KMS-11 (cell line): Measurements from ENCODE around the gene PCSK2.

Experiments used
- H2AFZ ChIP-seq: fragments of 200-600 bp; sonication (generic); 2 replicates; pipeline ENCODE4 v1.6.1; 2016; ENCODE audit warnings: antibody characterized with exemption, mixed run types, low read depth
- H3K27ac ChIP-seq: fragments of 200-600 bp; sonication (generic); 2 replicates; pipeline ENCODE4 v1.6.1; 2016; ENCODE audit warnings: mild to moderate bottlenecking, mixed run types
- H3K27me3 ChIP-seq: fragments of 200-600 bp; sonication (generic); 2 replicates; pipeline ENCODE4 v1.6.1; 2017; ENCODE audit warnings: mild to moderate bottlenecking, low read depth, mixed run types, moderate library complexity; ENCODE audit not compliant: insufficient read depth
- H3K36me3 ChIP-seq: fragments of 200-600 bp; sonication (generic); 2 replicates; pipeline ENCODE4 v1.6.1; 2017; ENCODE audit warnings: mild to moderate bottlenecking, mixed run types; ENCODE audit not compliant: insufficient read depth
- H3K4me1 ChIP-seq: fragments of 200-600 bp; sonication (generic); 2 replicates; pipeline ENCODE4 v1.6.1; 2016; ENCODE audit warnings: mild to moderate bottlenecking, low read depth, mixed run types; ENCODE audit not compliant: poor library complexity, severe bottlenecking
- H3K4me2 ChIP-seq: fragments of 200-600 bp; sonication (generic); 2 replicates; pipeline ENCODE4 v1.7.0; 2016; ENCODE audit warnings: mild to moderate bottlenecking, mixed run types
- H3K4me3 ChIP-seq: fragments of 200-600 bp; sonication (generic); IDR thresholded peaks from 2 replicates; pipeline ENCODE4 v1.6.1; 2017; ENCODE audit warnings: low read depth, low read length, mixed read lengths; ENCODE audit not compliant: insufficient read depth
- H3K79me2 ChIP-seq: fragments of 200-600 bp; sonication (generic); 2 replicates; pipeline ENCODE4 v1.6.1; 2016; ENCODE audit warnings: low read depth, mixed run types; ENCODE audit not compliant: insufficient read depth
- H3K9ac ChIP-seq: fragments of 200-600 bp; sonication (generic); 2 replicates; pipeline ENCODE4 v1.6.1; 2016; ENCODE audit warnings: mild to moderate bottlenecking, mixed run types
- H4K20me1 ChIP-seq: fragments of 200-600 bp; sonication (generic); 2 replicates; pipeline ENCODE4 v1.6.1; 2016; ENCODE audit warnings: mild to moderate bottlenecking, mixed run types; ENCODE audit not compliant: insufficient read depth
- CTCF ChIP-seq: fragments of 200-600 bp; sonication (generic); conservative IDR thresholded peaks from 2 replicates; pipeline ENCODE4 v1.6.1; 2017; ENCODE audit warnings: low read depth, mild to moderate bottlenecking, antibody characterized with exemption, low read length, moderate library complexity, mixed read lengths

The PCSK2 gene

GRCh38 chr20:17491041-17491440 is 264.2 kb downstream of the PCSK2 start:
- Histone ChIP-seq H3K4me1 (no peaks in the 10 kb centered on the region), H3K27ac (no peak overlapping the region), H3K9ac (no peak overlapping the region), H3K36me3 (no peaks in the 10 kb centered on the region), H4K20me1 (no peaks in the 10 kb centered on the region), H2AFZ (no peak overlapping the region), H3K4me2 (no peak overlapping the region), H3K79me2 (no peaks in the 10 kb centered on the region), H3K4me3 (no peak overlapping the region), H3K27me3 (no peaks in the 10 kb centered on the region)
- TF ChIP-seq CTCF, result no peak

GRCh38 chr20:17491488-17491887 is 264.6 kb downstream of the PCSK2 start:
- H2AFZ ChIP-seq, result no peak overlapping the region
- H4K20me1 ChIP-seq, result no peaks in the 10 kb centered on the region
- H3K27ac ChIP-seq, result no peak overlapping the region

GRCh38 chr20:17493173-17493572 is 266.3 kb downstream of the PCSK2 start:
- Histone ChIP-seq H3K4me3 (no peak overlapping the region), H3K4me2 (no peak overlapping the region), H4K20me1 (no peaks in the 10 kb centered on the region), H3K4me1 (no peaks in the 10 kb centered on the region), H3K27me3 (no peaks in the 10 kb centered on the region), H3K36me3 (no peaks in the 10 kb centered on the region), H3K9ac (no peak overlapping the region), H3K27ac (no peak overlapping the region), H2AFZ (no peak overlapping the region), H3K79me2 (no peaks in the 10 kb centered on the region)
- no peak for TF ChIP-seq CTCF

More at GRCh38 chr20:17491488-17491887, 264.6 kb downstream of the PCSK2 start:
- H3K79me2 ChIP-seq, result no peaks in the 10 kb centered on the region
- no peak for TF ChIP-seq CTCF
- H3K27me3 ChIP-seq, result no peaks in the 10 kb centered on the region
- H3K4me2 ChIP-seq, result no peak overlapping the region
- H3K4me1 ChIP-seq, result no peaks in the 10 kb centered on the region
- H3K9ac ChIP-seq, result no peak overlapping the region
- H3K4me3 ChIP-seq, result no peak overlapping the region
- H3K36me3 ChIP-seq, result no peaks in the 10 kb centered on the region

GRCh38 chr20:17494201-17494600 is 267.4 kb downstream of the PCSK2 start:
- no peak overlapping the region for H3K4me2 ChIP-seq
- no peak overlapping the region for H3K9ac ChIP-seq
- no peak overlapping the region for H3K4me3 ChIP-seq
- H3K27me3 ChIP-seq, result no peaks in the 10 kb centered on the region
- H4K20me1 ChIP-seq, result no peaks in the 10 kb centered on the region
- no peak for TF ChIP-seq CTCF
- no peak overlapping the region for H3K27ac ChIP-seq
- no peak overlapping the region for H2AFZ ChIP-seq
- H3K79me2 ChIP-seq, result no peaks in the 10 kb centered on the region
- no peaks in the 10 kb centered on the region for H3K4me1 ChIP-seq
- no peaks in the 10 kb centered on the region for H3K36me3 ChIP-seq
